ENCODE results near the gene PLCH1.

Gene PLCH1

GRCh38 chr3:155407331-155407730 lies 337.5 kb downstream of the PLCH1 start:
- ATAC-seq, result no peak
- TF ChIP-seq ISL1 (CRISPR knock-in tag; IDR thresholded peaks at IDR 0.05), result no peak
- no peak for TF ChIP-seq PATZ1 (CRISPR knock-in tag; IDR thresholded peaks at IDR 0.05; ENCODE audit: borderline replicate concordance)
- no peak for TF ChIP-seq ZC3H10 (CRISPR knock-in tag; IDR thresholded peaks at IDR 0.05)
- no peak for TF ChIP-seq ESRRG (CRISPR knock-in tag; IDR thresholded peaks at IDR 0.05)
- TF ChIP-seq TCF4 (CRISPR knock-in tag; IDR thresholded peaks at IDR 0.05; ENCODE audit: borderline replicate concordance), result no peak

- no peak for ATAC-seq
- TF ChIP-seq ARNTL (CRISPR knock-in tag; IDR thresholded peaks at IDR 0.05; ENCODE audit: borderline replicate concordance, low read depth), result no peak
- TF ChIP-seq ZNF70 (CRISPR knock-in tag; IDR thresholded peaks at IDR 0.05), result no peak
- TF ChIP-seq ZNF565 (CRISPR knock-in tag; conservative IDR thresholded peaks at IDR 0.05; ENCODE audit: low read depth), result no peak
- no peak for TF ChIP-seq PPARA (CRISPR knock-in tag; IDR thresholded peaks at IDR 0.05; ENCODE audit: borderline replicate concordance)
- TF ChIP-seq TCF4 (CRISPR knock-in tag; IDR thresholded peaks at IDR 0.05; ENCODE audit: borderline replicate concordance), result no peak
- no peak for TF ChIP-seq BACH2 (CRISPR knock-in tag; IDR thresholded peaks at IDR 0.05; ENCODE audit: borderline replicate concordance)
- TF ChIP-seq RARB (CRISPR knock-in tag; IDR thresholded peaks at IDR 0.05), result no peak
- no peak for TF ChIP-seq ESRRG (CRISPR knock-in tag; IDR thresholded peaks at IDR 0.05)
- no peak for TF ChIP-seq CSRNP3 (CRISPR knock-in tag; IDR thresholded peaks at IDR 0.05)
- no peak for TF ChIP-seq PATZ1 (CRISPR knock-in tag; IDR thresholded peaks at IDR 0.05; ENCODE audit: borderline replicate concordance)
- no peak for TF ChIP-seq TSHZ2 (CRISPR knock-in tag; IDR thresholded peaks at IDR 0.05)
Measured at GRCh38 chr3:155404486-155404885, 340.4 kb downstream of the PLCH1 start.

GRCh38 chr3:155402656-155403055 lies 342.2 kb downstream of the PLCH1 start:
- no peak for ATAC-seq
- TF ChIP-seq ZFP30 (CRISPR knock-in tag; IDR thresholded peaks at IDR 0.05), result no peak

- ATAC-seq, result no peak
- TF ChIP-seq ZNF8 (CRISPR knock-in tag; IDR thresholded peaks at IDR 0.05) (no peak), PPARA (CRISPR knock-in tag; IDR thresholded peaks at IDR 0.05; ENCODE audit: borderline replicate concordance) (no peak), ZNF565 (CRISPR knock-in tag; conservative IDR thresholded peaks at IDR 0.05; ENCODE audit: low read depth) (no peak), CSDC2 (CRISPR knock-in tag; IDR thresholded peaks at IDR 0.05) (no peak), OSR1 (CRISPR knock-in tag; IDR thresholded peaks at IDR 0.05) (no peak), CREB5 (CRISPR knock-in tag; IDR thresholded peaks at IDR 0.05; ENCODE audit: low read depth) (no peak), ZNF70 (CRISPR knock-in tag; IDR thresholded peaks at IDR 0.05) (no peak), PATZ1 (CRISPR knock-in tag; IDR thresholded peaks at IDR 0.05; ENCODE audit: borderline replicate concordance) (no peak), BACH2 (CRISPR knock-in tag; IDR thresholded peaks at IDR 0.05; ENCODE audit: borderline replicate concordance) (no peak), ZFP30 (CRISPR knock-in tag; IDR thresholded peaks at IDR 0.05) (no peak), TOX (CRISPR knock-in tag; IDR thresholded peaks at IDR 0.05; ENCODE audit: borderline replicate concordance) (no peak), ESRRG (CRISPR knock-in tag; IDR thresholded peaks at IDR 0.05) (no peak), ARNTL (CRISPR knock-in tag; IDR thresholded peaks at IDR 0.05; ENCODE audit: borderline replicate concordance, low read depth) (no peak), RARB (CRISPR knock-in tag; IDR thresholded peaks at IDR 0.05) (no peak), GLIS3 (CRISPR knock-in tag; IDR thresholded peaks at IDR 0.05) (no peak), TSHZ2 (CRISPR knock-in tag; IDR thresholded peaks at IDR 0.05) (no peak)
Measured at GRCh38 chr3:155398046-155398445, 346.8 kb downstream of the PLCH1 start.
